K562 (cell line): Measurements from ENCODE around the gene LGALS9C. TPM values are rescaled to one million over a fixed set of nuclear protein-coding genes. Genes with fewer than 3 reads are reported as not detected.
A peak's percentile ranks its signal among the peaks of the same experiment; 100 is the strongest.
"Not testable (repeated sequence)": the region's sequence is repeated elsewhere in the genome, so short reads cannot be mapped to it uniquely, and the experiment has no call there.

Source experiments
- ATAC-seq: fragments of 200-7000 bp; cut with Tn5 transposase; 3 replicates; pipeline ENCODE4 v1.9.1; 2020; ENCODE audit warnings: moderate library complexity
- BruUV-seq: library from RNA; stranded (reverse); fragments of 400-500 nt; replicated peaks from 2 replicates; lab custom pipeline; 2021; lab: Mats Ljungman, UMichigan
- CTCF ChIA-PET: fragments of 300-600 bp; formaldehyde crosslinking; extraction: SDS; loops from one replicate; lab custom pipeline; 2021; ENCODE audit warnings: low intra/inter-chr PET ratio; lab: Yijun Ruan, JAX
- POLR2A ChIA-PET: fragments of 300-600, 350-650 bp; sonication (Branson Sonifier 250); formaldehyde crosslinking; extraction: SDS; loops from one replicate; lab custom pipeline; 2021; ENCODE audit warnings: antibody characterized with exemption, inconsistent platforms; lab: Yijun Ruan, JAX
- DNase-seq, 4 experiments: peaks; one replicate each; pipeline versions ENCODE4 v3.0.0 to v3.0.0-alpha.2; 2011 to 2018; ENCODE audit warnings: low spot score in 3 of 4, mixed read lengths in 3 of 4; ENCODE audit errors: extremely low read depth in 1 of 4
- FAIRE-seq: peaks from 2 replicates; lab custom pipeline; 2011; peaks lifted over from hg19 to GRCh38; lab: Jason Lieb, UNC
- H2AFZ ChIP-seq: 2 replicates; pipeline ENCODE4 v1.6.0; 2011; ENCODE audit warnings: low read depth, low read length, control low read depth, inconsistent platforms
- H3K27ac ChIP-seq: fragments of 200-600 bp; 3 replicates; pipeline ENCODE4 v1.8.0; 2011; ENCODE audit warnings: low read depth, mild to moderate bottlenecking, control low read depth, inconsistent platforms, low read length, moderate library complexity, mixed read lengths; ENCODE audit errors: extremely low read depth
- H3K27me3 ChIP-seq, 2 experiments: fragments of 300-600 bp in 1 of 2; 2 replicates in 1 of 2; 3 replicates in 1 of 2; pipeline versions ENCODE4 v1.6.0 to v1.8.0; 2011; ENCODE audit warnings: inconsistent platforms in 2 of 2, low read length in 2 of 2, mild to moderate bottlenecking in 1 of 2, mixed read lengths in 1 of 2, moderate library complexity in 1 of 2; ENCODE audit not compliant: control insufficient read depth in 2 of 2, insufficient read depth in 2 of 2
- H3K36me3 ChIP-seq: fragments of 300-600 bp; 3 replicates; pipeline ENCODE4 v1.8.0; 2011; ENCODE audit warnings: mild to moderate bottlenecking, low read length, inconsistent platforms; ENCODE audit not compliant: control insufficient read depth, insufficient read depth
- H3K4me1 ChIP-seq, 2 experiments: fragments of 200-600 bp in 1 of 2; replicated peaks in 1 of 2; 2 replicates in 1 of 2; 3 replicates in 1 of 2; pipeline versions ENCODE4 v1.5.1 to v1.8.0; 2011; ENCODE audit warnings: inconsistent platforms in 2 of 2, low read length in 2 of 2, mild to moderate bottlenecking in 1 of 2, mixed read lengths in 1 of 2, moderate library complexity in 1 of 2; ENCODE audit not compliant: control insufficient read depth in 2 of 2, insufficient read depth in 2 of 2
- H3K4me2 ChIP-seq: 2 replicates; pipeline ENCODE4 v1.6.1; 2011; ENCODE audit warnings: low read length, control low read depth, inconsistent platforms, mixed read lengths; ENCODE audit not compliant: insufficient read depth
- H3K4me3 ChIP-seq: fragments of 200-600 bp; sonication (generic), shearing (Covaris generic); 2 replicates; pipeline ENCODE4 v1.5.1; 2016; ENCODE audit warnings: control low read depth, inconsistent platforms
- H3K79me2 ChIP-seq: fragments of 200-600 bp; 3 replicates; pipeline ENCODE4 v1.8.0; 2011; ENCODE audit warnings: low read length, inconsistent platforms; ENCODE audit not compliant: control insufficient read depth, insufficient read depth
- H3K9ac ChIP-seq, 2 experiments: 2 replicates each; pipeline versions ENCODE4 v1.6.0 to v1.6.1; 2011; ENCODE audit warnings: low read depth in 2 of 2, low read length in 2 of 2, control low read depth in 1 of 2, inconsistent platforms in 1 of 2, mild to moderate bottlenecking in 1 of 2, mixed read lengths in 1 of 2; ENCODE audit not compliant: insufficient read depth in 1 of 2
- H3K9me1 ChIP-seq: one replicate; pipeline ENCODE4 v1.6.0; 2011; ENCODE audit warnings: inconsistent platforms, mild to moderate bottlenecking, low read length, moderate library complexity; ENCODE audit not compliant: control insufficient read depth, insufficient read depth
- H3K9me3 ChIP-seq: replicated peaks from 2 replicates; pipeline ENCODE4 v1.5.1; 2011; ENCODE audit warnings: low read depth, low read length, inconsistent platforms; ENCODE audit not compliant: control insufficient read depth, insufficient read depth
- H4K20me1 ChIP-seq: replicated peaks from 2 replicates; pipeline ENCODE4 v1.6.1; 2011; ENCODE audit warnings: low read length, inconsistent platforms, mixed read lengths; ENCODE audit not compliant: control insufficient read depth, insufficient read depth
- WGBS: fragments of 100-300 bp; shearing (Covaris generic); methylation state at CpG from one replicate; pipeline ENCODE4 v1.1.6; 2016; ENCODE audit warnings: low coverage, mixed read lengths; ENCODE audit not compliant: insufficient coverage; ENCODE audit errors: missing lambda C conversion rate; 5-methylcytosine and 5-hydroxymethylcytosine counted together
- in situ Hi-C: fragments of 300-500 bp; cut with MboI; formaldehyde crosslinking; loops from 4 replicates; pipeline ENCODE4 v1.15.0; 2018; ENCODE audit warnings: inconsistent platforms, mixed read lengths
- intact Hi-C: fragments of 100-400 bp; cut with micrococcal nuclease; formaldehyde crosslinking; loops from 2 replicates; pipeline ENCODE4 v1.14.2; 2022
- polyA plus RNA-seq, 8 experiments: library from polyadenylated mRNA; depleted of rRNA in 4 of 8; stranded (reverse) in 5 of 8; unstranded in 3 of 8; fragments of >200 nt; fragmentation: Nextera tagmentation in 2 of 8; fragmentation: Illumina TruSeq in 1 of 8; extraction: Ambion mirVana in 2 of 8; extraction: Trizol in 1 of 8; gene quantifications; 2 replicates each; pipeline versions ENCODE4 v1.2.1 to v1.2.3, GENCODE V29; 2011 to 2014; ENCODE audit warnings: inconsistent platforms in 1 of 8, missing spikeins in 1 of 8
- total RNA-seq, 7 experiments: library from RNA; depleted of rRNA in 6 of 7; stranded (reverse); fragments of >200 nt in 6 of 7; fragmentation: Illumina TruSeq in 2 of 7; extraction: Trizol in 2 of 7; gene quantifications; 2 replicates each; pipeline versions ENCODE4 v1.2.1 to v1.2.3, GENCODE V29; 2011 to 2021; ENCODE audit warnings: low replicate concordance in 1 of 7

LGALS9C gene
- total and polyA plus RNA-seq, 9 of the 15 experiments (the other 6 are each of a cell fraction or from before 2014, with no cell fraction given) = not detected

GRCh38 chr17:18508667-18509066, 32.1 kb downstream of the LGALS9C start:
- intact Hi-C loops, ATAC-seq, H4K20me1 ChIP-seq, H3K9ac ChIP-seq, BruUV-seq, H3K79me2 ChIP-seq, H2AFZ ChIP-seq, H3K36me3 ChIP-seq, H3K4me3 ChIP-seq, H3K9me3 ChIP-seq, H3K4me1 ChIP-seq, H3K27me3 ChIP-seq, FAIRE-seq, H3K9me1 ChIP-seq, H3K27ac ChIP-seq, H3K4me2 ChIP-seq, DNase-seq, CTCF ChIA-PET, POLR2A ChIA-PET: not testable (repeated sequence)
- in situ Hi-C loops = loop anchor here (25.0 kb wide), 1 partner anchor 1929 kb away; no protein-coding TSS in a partner anchor
- WGBS = no CpG with 5 or more reads among the region's 3 CpGs

GRCh38 chr17:18521100-18521499, 44.5 kb downstream of the LGALS9C start:
- H3K4me2 ChIP-seq, CTCF ChIA-PET, POLR2A ChIA-PET, H3K4me3 ChIP-seq, FAIRE-seq, H3K36me3 ChIP-seq, BruUV-seq, ATAC-seq, H3K79me2 ChIP-seq, H3K4me1 ChIP-seq, H3K9ac ChIP-seq, H3K9me3 ChIP-seq, H3K27me3 ChIP-seq, H4K20me1 ChIP-seq, H3K27ac ChIP-seq, H3K9me1 ChIP-seq, intact Hi-C loops, H2AFZ ChIP-seq, DNase-seq: not testable (repeated sequence)
- in situ Hi-C loops = loop anchor here (25.0 kb wide), 1 partner anchor 1916 kb away; no protein-coding TSS in a partner anchor
- no CpG with 5 or more reads among the region's 8 CpGs for WGBS

DNA sequence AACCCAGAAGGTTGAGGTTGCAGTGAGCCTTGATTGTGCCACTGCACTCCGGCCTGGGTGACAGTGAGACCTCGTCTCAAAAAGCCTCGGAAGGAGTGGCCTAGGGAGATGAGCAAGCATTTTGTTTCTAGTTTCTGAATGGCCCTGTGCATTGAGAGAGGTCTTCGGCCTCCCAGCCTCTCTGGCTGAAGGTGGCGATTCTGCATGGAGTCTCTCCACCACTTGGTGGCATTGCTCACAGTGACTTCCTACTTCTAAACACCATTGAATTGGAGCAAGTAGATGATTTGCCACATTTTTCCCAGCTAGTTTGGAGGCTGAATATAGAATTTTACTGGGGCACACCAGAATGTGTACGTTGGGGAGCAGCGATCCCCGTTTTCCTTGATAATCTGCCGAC, 48.4 kb downstream of the LGALS9C start:
- H4K20me1 ChIP-seq, POLR2A ChIA-PET, H2AFZ ChIP-seq, DNase-seq, H3K9me1 ChIP-seq, H3K36me3 ChIP-seq, H3K4me2 ChIP-seq, H3K4me1 ChIP-seq, H3K27me3 ChIP-seq, FAIRE-seq, intact Hi-C loops, BruUV-seq, H3K27ac ChIP-seq, H3K4me3 ChIP-seq, in situ Hi-C loops, H3K79me2 ChIP-seq, CTCF ChIA-PET, H3K9ac ChIP-seq, H3K9me3 ChIP-seq: not testable (repeated sequence)
- peak; percentile 72 for ATAC-seq
- no CpG with 5 or more reads among the region's 9 CpGs for WGBS

GRCh38 chr17:18526168-18526800, 49.7 kb downstream of the LGALS9C start:
- H3K27ac ChIP-seq, in situ Hi-C loops, H3K9me1 ChIP-seq, H3K4me3 ChIP-seq, ATAC-seq, H3K4me1 ChIP-seq, intact Hi-C loops, H3K27me3 ChIP-seq, H3K9ac ChIP-seq, H3K9me3 ChIP-seq, FAIRE-seq, H2AFZ ChIP-seq, H3K79me2 ChIP-seq, H3K4me2 ChIP-seq, BruUV-seq, DNase-seq, POLR2A ChIA-PET, H3K36me3 ChIP-seq, H4K20me1 ChIP-seq, CTCF ChIA-PET: not testable (repeated sequence)
- no CpG with 5 or more reads among the region's 12 CpGs for WGBS
